NCI-H146 treated with DMSO at 0.1 percent for 48 hours (cell line): Measurements from ENCODE around the gene FBH1.
"Not testable (repeated sequence)": the region's sequence is repeated elsewhere in the genome, so short reads cannot be mapped to it uniquely, and the experiment has no call there.

Source experiments
- DNase-seq: peaks from one replicate; lab custom pipeline; 2025; ENCODE audit not compliant: unreplicated experiment; lab: John Stamatoyannopoulos, UW

The FBH1 gene

GRCh38 chr10:5873515-5873995, 16.5 kb upstream of the FBH1 start:
- DNase-seq: peak; percentile 62

- no peak for DNase-seq
These were observed 13.8 kb upstream of the FBH1 start for GRCh38 chr10:5876181-5876768.

GRCh38 chr10:5877041-5877440, 13.0 kb upstream of the FBH1 start:
- not testable (repeated sequence) for DNase-seq

GRCh38 chr10:5882961-5883360, 7.1 kb upstream of the FBH1 start:
- no peak for DNase-seq

- DNase-seq: no peak
These were observed 4.4 kb upstream of the FBH1 start for GRCh38 chr10:5885619-5886018.

- no peak for DNase-seq
These were observed 3.0 kb upstream of the FBH1 start for GRCh38 chr10:5887029-5887428.

GRCh38 chr10:5887641-5888040, 2.4 kb upstream of the FBH1 start:
- no peak for DNase-seq

- no peak for DNase-seq
These were observed 1.7 kb upstream of the FBH1 start for GRCh38 chr10:5888351-5888750.

GRCh38 chr10:5888843-5889623, 1.0 kb upstream of the FBH1 start:
- DNase-seq: peak; percentile 58

- peak; percentile 21 for DNase-seq
These were observed 441 bp downstream of the FBH1 start for GRCh38 chr10:5890452-5890915.

- DNase-seq: no peak
These were observed 966 bp downstream of the FBH1 start for GRCh38 chr10:5891009-5891408.

GRCh38 chr10:5892007-5892406, 2.0 kb downstream of the FBH1 start:
- DNase-seq: no peak

GRCh38 chr10:5893321-5893720, 3.3 kb downstream of the FBH1 start:
- DNase-seq: no peak

- DNase-seq: no peak
These were observed 4.4 kb downstream of the FBH1 start for GRCh38 chr10:5894403-5894802.

GRCh38 chr10:5894873-5895272, 4.8 kb downstream of the FBH1 start:
- DNase-seq: no peak

GRCh38 chr10:5895365-5895764, 5.3 kb downstream of the FBH1 start:
- no peak for DNase-seq

GRCh38 chr10:5895804-5896203, 5.8 kb downstream of the FBH1 start:
- DNase-seq: no peak

GRCh38 chr10:5896208-5897052, 6.4 kb downstream of the FBH1 start:
- DNase-seq: no peak

- no peak for DNase-seq
These were observed 7.0 kb downstream of the FBH1 start for GRCh38 chr10:5897053-5897340.

GRCh38 chr10:5897504-5897903, 7.5 kb downstream of the FBH1 start:
- no peak for DNase-seq

- no peak for DNase-seq
These were observed 8.1 kb downstream of the FBH1 start for GRCh38 chr10:5898163-5898562.

GRCh38 chr10:5900247-5900646, 10.2 kb downstream of the FBH1 start:
- no peak for DNase-seq
